Stimulated activated CD8-positive, alpha-beta memory T cell treated with anti-CD3 and anti-CD28 coated beads, Interleukin-12 subunit alpha, Interleukin-12 subunit beta, amount 100 ng/mL, for 1 hour (primary cell): ENCODE results near the gene CDKL1.
A peak's percentile ranks its signal among the peaks of the same experiment; 100 is the strongest.
"Not testable (repeated sequence)": the region's sequence is repeated elsewhere in the genome, so short reads cannot be mapped to it uniquely, and the experiment has no call there.

Experiments
- DNase-seq: peaks from one replicate; pipeline ENCODE4 v3.0.0-alpha.2; 2020; ENCODE audit warnings: low read depth

CDKL1 gene

GRCh38 chr14:50333014-50333509, 63.6 kb downstream of the CDKL1 start:
- no peak for DNase-seq

- no peak for DNase-seq
These were observed 65.1 kb downstream of the CDKL1 start for GRCh38 chr14:50331596-50331995.

GRCh38 chr14:50321009-50321660, 75.5 kb downstream of the CDKL1 start:
- peak; percentile 44 for DNase-seq

GRCh38 chr14:50320283-50320682, 76.4 kb downstream of the CDKL1 start:
- no peak for DNase-seq

- no peak for DNase-seq
These were observed 77.0 kb downstream of the CDKL1 start for GRCh38 chr14:50319721-50320120.

- DNase-seq, result no peak
These were observed 77.4 kb downstream of the CDKL1 start for GRCh38 chr14:50319293-50319692.

- DNase-seq, result no peak
These were observed 78.6 kb downstream of the CDKL1 start for GRCh38 chr14:50318031-50318626.

GRCh38 chr14:50314098-50314497, 82.6 kb downstream of the CDKL1 start:
- DNase-seq, result not testable (repeated sequence)

- peak; percentile 22 for DNase-seq
These were observed 84.0 kb downstream of the CDKL1 start for GRCh38 chr14:50312734-50313054.

GRCh38 chr14:50311972-50312733, 84.5 kb downstream of the CDKL1 start, which contains the start of the genes DMAC2L and L2HGDH:
DMAC2L (plus strand) TSS chr14:50312324; CDS start chr14:50321488, 9,164 bp downstream.
L2HGDH (minus strand) TSS chr14:50312229; CDS start chr14:50312150, 79 bp downstream.
- peak; percentile 76 for DNase-seq

- no peak for DNase-seq
These were observed 85.2 kb downstream of the CDKL1 start for GRCh38 chr14:50311337-50311971.

- DNase-seq, result no peak
These were observed 86.2 kb downstream of the CDKL1 start for GRCh38 chr14:50310445-50310844.

GRCh38 chr14:50308363-50308915, 88.2 kb downstream of the CDKL1 start:
- DNase-seq, result no peak

GRCh38 chr14:50303744-50304471, 92.8 kb downstream of the CDKL1 start:
- DNase-seq, result no peak

- DNase-seq, result no peak
These were observed 94.8 kb downstream of the CDKL1 start for GRCh38 chr14:50301914-50302313.

- no peak for DNase-seq
These were observed 97.1 kb downstream of the CDKL1 start for GRCh38 chr14:50299585-50299984.

GRCh38 chr14:50290306-50290705, 106.4 kb downstream of the CDKL1 start:
- no peak for DNase-seq

GRCh38 chr14:50288146-50288545, 108.5 kb downstream of the CDKL1 start:
- no peak for DNase-seq

GRCh38 chr14:50285861-50286260, 110.8 kb downstream of the CDKL1 start:
- no peak for DNase-seq
